Activated CD8-positive, alpha-beta memory T cell treated with anti-CD3 and anti-CD28 coated beads for 1 hour (primary cell): Measurements from ENCODE around the gene COL4A5.
"Not testable (repeated sequence)": the region's sequence is repeated elsewhere in the genome, so short reads cannot be mapped to it uniquely, and the experiment has no call there.

Experiments used
- DNase-seq, 2 donors: peaks; one replicate each; pipeline ENCODE4 v3.0.0-alpha.2; 2020; ENCODE audit warnings: low read depth in 1 of 2; ENCODE audit errors: extremely low read depth in 1 of 2

The COL4A5 gene

DNA sequence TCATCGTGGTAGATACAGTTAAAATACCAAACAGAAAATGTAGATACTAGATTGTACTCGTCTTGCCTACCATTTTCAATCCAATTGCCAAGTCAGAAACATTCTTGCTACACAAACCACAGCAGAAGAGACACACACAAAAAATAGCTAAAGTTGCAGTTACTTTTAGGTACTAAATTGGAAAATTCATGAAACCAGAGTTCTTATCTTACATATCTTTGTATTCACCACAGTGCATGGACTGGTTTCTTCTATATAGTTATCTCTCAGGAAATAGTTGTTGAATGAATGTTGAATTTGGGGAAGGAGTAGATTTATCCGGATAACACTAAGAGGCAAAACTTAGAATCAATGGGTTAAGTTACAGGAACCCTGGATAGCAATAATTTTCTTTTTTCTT lies 14.2 kb downstream of the COL4A5 start:
- no peak for DNase-seq

DNA sequence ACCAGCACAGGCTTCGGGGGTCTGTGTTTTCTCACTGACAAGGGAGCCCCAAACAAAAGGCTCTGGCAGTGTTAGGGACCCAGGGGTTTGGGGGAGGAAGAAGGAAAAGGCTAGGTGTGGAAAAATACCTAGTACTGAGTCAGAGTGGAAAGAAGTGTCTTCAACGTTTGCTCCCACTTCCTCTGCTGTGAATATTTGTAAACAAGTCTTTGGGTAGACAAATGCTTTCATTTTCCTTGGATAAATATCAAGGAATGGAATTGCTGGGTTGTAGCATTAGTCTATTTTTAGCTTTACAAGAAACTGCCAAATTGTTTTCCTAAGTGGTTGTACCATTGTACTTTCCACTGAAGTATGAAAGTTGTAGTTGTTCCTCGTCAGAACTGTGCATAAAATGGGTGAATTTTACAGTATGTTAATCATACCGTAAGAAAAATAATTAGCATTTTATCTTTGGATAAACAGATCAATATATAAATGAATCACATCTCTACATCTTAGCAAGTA lies 17.4 kb downstream of the COL4A5 start:
- no peak for DNase-seq

DNA sequence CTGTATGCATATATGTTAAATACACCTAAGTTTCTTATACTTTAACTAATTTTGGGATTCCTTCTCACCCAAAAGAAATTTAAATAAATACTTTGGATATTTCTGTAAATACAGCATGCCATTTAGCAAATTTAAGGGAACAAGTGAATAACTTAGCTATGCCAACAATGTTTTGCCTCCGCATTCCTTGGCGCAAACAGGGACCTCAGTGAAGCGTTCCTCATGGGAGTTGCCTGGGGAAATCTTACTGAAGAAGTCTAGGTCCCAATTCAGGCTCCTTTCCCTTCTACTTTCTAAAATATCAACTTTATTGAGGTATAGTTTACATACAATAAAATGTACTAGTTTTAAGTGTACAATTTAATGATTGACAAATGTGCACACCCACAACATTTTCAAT lies 25.0 kb downstream of the COL4A5 start:
- DNase-seq = no peak

DNA sequence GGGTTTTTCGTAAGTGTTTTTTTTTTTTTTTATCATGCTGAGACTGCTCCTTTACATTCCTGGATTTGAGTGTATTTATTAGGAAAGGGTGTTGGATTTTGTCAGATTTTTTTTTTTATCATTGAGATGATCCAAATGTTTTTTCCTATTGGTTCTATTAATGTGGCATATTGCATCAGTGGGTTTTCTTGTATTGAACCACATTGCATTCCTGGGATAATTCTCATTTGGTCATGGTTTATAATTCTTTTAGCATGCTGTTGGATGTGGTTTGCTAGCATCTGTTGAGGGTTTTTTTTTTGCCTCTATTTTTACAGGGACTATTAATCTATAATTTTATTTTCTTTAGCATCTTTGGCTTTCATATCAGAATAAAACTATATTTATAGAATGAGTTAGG lies 28.8 kb downstream of the COL4A5 start:
- DNase-seq = no peak

DNA sequence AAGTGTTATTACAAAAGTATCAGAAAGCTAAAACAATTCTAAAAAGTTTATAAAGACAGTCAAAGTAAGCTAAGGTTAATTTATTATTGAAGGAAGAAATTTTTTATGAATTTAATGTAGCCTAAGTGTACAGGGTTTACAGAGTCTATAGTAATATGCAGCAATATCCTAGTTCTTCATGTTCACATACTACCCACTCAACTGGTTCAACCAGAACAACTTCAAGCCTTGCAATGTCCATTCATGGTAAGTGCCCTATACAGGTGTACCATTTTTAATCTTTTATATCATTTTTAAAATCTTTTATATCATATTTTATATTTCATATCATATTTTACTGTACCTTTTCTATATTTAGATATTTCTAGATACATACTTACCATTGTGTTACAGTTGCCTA lies 34.3 kb downstream of the COL4A5 start:
- no peak for DNase-seq

DNA sequence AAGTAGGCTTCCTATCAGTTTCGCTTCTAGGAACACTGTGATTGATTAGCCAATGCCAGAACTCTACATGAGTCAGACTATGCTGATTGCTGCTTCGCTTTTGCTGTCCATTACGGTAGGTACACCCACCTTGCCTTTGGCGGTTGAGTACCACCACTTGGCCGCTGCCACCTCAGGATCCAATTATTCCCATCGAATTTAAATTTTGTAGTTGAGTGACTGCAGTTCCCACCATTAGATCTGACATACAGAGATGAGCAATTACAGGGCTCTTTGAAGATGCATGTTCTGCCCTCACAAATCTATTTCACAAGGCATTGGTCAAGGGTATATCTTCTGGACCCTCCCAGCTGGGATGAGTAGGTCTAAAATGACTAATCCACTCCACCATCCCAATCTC lies 41.9 kb downstream of the COL4A5 start:
- DNase-seq = not testable (repeated sequence)

DNA sequence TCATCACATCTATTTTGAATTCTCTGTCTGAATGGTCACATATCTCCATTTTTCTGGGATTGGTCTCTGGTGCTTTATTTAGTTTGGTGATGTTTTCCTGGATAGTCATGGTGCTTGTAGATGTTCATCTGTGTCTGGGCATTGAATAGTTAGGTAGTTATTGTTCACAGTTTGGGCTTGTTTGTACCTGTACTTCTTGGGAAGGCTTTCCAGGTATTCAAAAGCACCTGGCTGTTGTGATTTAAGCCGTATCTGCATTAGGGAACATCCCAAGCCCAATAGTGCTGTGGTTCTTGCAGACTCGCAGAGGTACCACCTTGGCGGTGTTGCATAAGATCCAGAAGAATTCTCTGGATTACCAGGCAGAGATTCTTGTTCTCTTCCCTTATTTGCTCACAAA lies 44.6 kb downstream of the COL4A5 start:
- DNase-seq = no peak

DNA sequence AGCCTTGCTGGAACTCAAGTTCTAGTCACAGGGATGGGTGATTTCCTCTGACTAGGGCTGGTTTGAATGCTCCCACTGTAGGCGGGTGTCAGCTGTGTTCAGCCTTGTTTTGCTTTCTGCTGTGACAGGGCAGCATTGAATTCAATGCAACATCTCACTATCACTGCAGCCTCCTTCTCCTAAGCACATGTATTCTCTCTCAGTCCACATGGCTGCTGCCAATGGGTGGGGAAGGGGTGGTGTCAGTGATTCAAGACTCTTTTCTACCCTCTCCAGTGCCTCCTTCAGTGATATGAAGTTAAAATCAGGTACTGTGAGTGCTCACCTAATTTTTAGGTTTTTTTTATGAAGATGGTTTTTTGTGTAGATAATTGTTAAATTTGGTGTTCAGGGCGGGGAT lies 46.3 kb downstream of the COL4A5 start:
- DNase-seq = no peak

DNA sequence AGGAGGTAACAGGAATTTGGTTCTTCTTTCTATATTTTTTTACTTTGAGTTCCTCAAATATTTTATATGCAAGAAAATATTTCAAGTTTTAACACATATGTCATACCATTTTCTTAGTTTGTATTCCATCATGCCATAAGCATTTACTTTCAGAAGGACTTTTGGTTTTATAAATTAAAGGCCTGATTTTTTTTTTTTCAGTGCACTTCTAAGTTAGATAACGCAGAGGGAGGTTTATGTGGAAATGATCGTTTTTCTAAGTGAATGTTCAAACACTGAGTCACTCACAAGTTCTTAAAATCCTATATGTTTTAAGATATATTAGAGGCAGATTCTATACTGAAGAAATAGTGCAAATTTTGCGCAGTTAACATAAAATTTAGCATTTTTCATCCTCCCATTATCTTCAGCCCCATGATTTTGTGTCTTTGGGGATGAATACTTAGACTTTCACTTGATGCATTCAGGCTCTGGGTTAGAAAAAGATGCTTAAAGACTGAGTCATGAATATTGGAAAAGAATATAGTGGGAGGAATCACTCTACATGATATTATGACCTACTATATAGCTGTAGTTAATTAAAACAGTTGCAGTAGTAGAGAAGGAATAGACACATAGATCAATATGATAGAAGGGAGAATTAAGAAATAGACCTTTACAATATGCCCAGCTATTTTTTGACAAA lies 54.9 kb downstream of the COL4A5 start:
- no peak for DNase-seq

DNA sequence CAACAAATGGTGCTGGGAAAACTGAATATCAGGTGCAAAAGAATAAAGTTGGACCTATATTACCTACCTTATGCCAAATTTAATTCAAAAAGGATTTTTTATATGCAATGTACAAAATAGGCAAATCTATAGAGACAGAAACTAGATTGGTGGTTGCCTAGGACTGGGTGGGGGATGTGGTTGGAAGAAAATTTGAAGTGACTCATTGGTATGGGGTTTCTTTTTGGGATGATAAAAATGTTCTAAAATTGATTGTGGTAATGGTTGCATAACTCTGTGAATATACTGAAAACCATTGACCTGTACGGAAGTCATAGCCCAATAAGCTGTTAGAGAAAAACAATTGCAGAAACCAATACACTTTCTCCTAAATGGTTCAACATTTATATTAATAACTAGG lies 72.1 kb downstream of the COL4A5 start:
- DNase-seq = no peak

DNA sequence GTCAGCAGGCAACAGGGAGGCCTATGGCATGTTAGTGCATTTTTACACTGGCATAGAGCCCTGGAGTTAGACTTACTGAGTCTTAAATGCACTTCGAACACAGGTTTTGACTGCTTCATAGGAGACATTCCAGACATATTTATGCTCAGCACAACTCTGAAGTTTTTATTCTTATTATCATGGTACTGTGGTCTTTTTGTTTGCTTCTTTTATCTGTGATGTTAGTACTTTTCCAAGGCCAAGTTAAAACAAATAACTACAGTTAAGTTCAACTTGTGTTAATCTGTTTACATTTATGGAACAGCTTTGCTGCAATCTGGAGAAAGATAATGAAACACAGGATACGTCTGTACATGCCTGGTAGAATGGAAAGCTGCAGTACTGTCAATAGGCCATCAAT lies 76.5 kb downstream of the COL4A5 start:
- no peak for DNase-seq

DNA sequence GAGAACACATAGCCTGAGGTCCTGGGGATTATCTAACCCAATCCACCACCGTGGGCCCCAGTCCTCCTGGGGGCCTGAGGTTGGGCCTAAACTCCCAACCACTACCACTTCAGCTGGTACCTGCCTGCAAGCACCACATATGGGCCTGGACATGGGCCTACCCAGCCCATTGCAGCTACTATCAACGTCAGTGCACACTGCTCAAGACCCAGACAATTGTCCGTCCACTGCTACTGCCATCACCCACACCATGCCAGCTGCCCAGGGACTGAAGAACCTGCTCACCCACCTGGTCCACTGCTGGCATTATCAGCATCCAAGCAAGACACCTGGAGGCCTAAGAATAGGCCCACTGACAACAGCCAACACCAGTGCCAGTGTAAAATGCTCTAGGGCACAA lies 88.1 kb downstream of the COL4A5 start:
- no peak for DNase-seq

DNA sequence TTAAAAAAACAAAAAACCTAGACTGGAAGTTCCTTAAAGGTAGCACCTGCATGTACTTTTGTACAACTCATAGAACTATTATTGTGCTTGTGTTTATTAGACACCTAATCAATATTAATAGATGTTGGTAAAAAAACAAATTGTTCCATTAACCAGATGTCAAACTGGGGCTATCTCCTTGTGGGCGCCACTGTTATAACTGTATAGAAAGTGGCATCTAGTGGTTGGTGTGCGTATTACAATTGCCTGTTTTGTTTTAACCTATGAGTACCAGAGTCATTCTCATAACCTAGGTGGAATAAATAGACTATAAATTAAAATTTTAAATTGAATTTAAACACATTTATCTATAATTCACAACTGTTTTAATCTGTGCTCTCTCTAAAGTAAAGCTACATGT lies 97.4 kb downstream of the COL4A5 start:
- no peak for DNase-seq

DNA sequence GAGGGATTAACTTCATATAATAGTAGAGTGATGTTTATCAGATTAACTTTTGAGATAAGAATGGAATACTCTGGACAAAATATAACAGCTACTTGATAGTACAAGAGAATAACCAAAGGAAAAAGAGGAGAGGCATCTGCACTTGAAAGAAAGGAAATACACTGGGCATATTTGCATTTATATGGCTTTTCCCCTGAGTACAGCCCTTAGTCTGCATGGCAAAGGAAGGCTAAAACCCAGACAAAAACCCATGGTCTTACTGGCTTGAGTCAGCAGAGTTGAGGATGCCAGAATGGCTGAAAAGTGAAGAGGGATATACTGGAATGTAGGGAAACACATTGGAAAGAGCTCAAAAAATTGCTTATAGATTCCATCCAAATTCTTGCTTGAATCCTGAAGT lies 101.6 kb downstream of the COL4A5 start:
- DNase-seq = no peak

DNA sequence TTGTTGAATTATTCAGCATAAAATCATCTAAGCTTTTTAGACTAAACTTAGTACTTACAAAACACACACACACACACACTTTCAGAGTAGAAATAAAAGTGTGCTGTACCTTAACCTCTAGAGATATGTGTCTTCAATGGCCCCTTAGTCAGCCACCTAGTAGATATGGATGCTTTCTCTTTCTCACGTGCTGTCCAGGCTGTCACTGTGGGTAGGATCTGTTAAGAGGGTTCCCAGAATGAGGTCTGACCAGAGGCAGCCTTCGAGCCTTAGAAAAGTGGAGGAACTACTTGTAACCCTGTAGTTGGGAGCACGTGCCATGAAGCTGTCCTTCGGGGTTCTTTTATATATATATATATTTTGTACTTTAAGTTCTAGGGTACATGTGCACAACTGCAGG lies 117.9 kb downstream of the COL4A5 start:
- DNase-seq = no peak

DNA sequence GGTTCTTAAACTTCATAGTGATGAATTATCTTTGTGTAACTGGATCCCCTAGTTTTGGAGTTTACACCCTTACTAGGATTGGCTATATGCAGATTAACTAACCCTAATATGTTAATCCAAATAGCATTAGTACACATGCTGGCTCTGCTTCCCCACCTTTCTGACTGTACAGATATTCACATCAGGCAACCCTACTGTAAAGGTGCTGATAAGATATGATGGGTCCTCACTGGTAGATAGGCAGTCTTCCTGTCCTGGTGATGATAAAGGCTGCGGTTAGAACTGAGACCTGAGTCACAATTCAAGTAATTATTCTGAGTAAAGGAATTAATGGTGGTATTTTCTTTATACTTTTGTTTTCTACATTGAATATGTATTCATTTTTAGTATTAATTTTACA lies 118.6 kb downstream of the COL4A5 start:
- DNase-seq = no peak

DNA sequence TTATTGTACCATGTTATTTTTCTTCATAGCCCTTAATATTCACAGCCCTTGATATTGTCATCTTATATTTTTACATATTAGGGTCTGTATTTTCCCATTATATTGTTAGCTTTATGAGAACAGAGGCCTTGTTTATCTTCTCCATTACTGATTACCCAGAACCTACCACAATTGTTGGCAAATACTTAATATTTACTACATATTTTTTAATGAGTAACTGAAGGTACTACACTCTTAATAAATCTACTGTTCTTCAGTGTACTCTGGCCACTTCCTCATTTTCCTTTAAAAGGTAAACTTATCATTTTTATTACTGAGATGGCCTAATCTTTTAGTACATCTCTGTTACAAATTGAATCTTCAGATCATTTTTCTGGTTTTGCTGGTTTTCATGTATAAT lies 133.5 kb downstream of the COL4A5 start:
- no peak for DNase-seq

DNA sequence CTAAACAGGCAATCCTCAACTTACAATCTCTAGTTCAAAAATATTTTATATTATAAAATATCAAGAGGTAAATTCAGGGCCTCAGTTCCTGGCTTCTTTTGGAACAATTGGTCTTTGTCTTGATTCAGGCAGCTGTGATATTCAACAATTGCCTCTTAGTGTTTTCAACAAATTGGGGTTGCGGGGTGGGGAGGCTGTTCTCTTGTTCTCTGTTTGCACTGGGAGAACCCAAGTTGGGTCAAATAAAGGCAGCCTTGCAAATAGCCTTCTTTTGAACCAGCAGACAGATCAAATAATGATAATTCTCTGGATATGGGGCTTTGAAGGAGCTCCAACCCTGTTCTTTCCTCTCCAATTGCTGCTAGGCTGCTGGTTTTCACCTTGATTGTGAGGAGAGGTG lies 142.5 kb downstream of the COL4A5 start:
- DNase-seq = no peak

DNA sequence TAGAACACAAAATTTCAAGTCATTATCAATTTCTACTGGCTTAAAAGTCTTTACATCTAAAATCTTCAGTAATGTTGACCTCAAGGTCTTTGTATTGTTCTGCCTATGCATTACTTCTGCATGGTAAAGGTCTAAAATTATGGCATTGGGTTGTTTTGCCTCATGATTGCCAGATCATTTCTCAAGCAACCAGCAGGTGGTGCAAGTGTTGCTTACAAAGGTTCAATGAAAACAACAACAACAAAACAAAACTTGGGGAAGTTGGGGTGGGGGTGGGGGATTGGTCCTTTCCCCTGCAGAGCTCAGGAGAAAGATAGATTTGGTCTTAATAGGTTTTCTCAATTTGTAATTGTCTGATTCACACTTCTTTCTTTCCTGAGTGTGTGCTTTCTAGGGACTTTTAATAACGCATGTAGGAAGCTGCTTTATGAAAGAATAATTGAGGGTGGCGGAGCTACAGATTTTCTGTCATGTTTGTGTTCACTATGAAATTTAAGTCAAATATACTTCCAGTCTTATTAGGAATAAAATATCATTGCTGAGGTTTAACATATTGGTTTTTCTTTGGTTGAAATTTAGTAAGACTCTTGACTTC lies 145.1 kb downstream of the COL4A5 start:
- no peak for DNase-seq

DNA sequence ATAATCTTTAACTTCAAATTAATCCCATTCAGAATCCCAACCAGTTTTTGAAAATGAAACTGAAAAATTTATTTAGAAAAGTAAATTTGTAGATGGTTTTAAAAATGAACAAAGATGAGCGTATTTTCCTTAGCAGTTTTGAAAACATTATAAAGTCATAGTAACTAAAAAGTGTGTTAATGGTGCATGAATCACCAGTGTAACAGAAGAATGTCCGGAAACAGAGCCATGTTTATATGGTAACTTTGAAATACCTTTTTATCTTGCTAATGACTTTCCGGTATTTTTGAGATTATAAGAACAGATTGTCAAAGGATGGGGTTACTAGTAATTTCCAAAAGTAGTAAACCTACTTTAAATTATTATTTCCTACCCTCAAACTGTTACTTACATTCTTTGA lies 150.9 kb downstream of the COL4A5 start:
- DNase-seq = no peak

DNA sequence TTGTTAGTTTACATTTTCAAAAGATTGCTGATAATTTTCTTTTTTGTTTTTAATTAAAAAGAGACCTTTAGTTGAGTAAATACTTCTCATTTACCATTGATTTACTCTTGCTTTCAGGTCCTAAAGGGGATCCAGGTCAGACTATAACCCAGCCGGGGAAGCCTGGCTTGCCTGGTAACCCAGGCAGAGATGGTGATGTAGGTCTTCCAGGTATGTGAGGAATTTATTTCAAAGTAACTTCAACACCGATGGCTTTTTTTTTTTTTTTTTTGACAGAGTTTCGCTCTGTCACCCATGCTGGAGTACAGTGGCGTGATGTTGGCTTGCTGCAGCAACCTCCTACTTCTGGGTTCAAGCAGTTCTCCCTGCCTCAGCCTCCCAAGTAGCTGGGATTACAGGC lies 161.6 kb downstream of the COL4A5 start:
- no peak for DNase-seq

DNA sequence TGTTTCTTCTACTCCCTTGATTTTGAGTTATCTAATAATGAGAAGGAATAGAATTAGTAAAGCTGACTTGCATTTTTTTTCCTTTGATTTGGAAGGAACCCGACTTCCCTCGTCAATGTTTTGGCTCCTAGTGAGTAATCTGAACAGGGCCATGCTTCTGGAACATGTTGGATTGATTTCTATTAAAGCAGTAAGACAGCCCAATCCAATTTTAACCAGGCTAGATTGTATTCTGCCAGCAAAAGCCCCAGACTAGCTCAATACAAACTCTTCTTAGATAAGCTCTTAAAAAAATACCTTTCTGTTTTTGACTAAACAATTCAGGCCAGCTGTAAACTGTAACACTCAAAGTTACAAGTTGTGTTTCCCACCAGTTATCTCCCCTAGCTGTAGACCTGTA lies 170.5 kb downstream of the COL4A5 start:
- no peak for DNase-seq

DNA sequence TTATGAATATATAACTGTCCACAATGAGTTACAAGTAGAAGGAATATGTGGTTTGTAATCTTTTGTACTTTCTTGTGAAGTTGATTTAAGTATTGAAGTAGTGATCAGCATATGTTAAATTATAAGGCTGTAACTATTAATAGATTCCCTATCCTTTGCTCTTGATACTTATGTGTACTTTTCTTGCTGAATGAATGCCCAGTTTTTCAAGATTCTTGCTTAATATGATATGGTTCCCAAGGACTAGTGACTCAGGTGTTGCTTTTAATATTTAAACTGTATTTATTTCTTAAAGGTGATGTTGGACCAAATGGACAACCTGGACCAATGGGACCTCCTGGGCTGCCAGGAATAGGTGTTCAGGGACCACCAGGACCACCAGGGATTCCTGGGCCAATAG lies 175.0 kb downstream of the COL4A5 start:
- no peak for DNase-seq
